HepG2 (cell line): ENCODE measurements around the gene AURKA. TPM values are rescaled to one million over a fixed set of nuclear protein-coding genes. Genes with fewer than 3 reads are reported as not detected.

Experiments used
- AKAP8 ChIP-seq: sonication (generic); formaldehyde crosslinking; IDR thresholded peaks from 2 replicates; pipeline ENCODE4 v1.5.1; 2020; ENCODE audit warnings: mild to moderate bottlenecking, missing genetic modification reagents
- ATF2 ChIP-seq: sonication (generic); formaldehyde crosslinking; IDR thresholded peaks from 2 replicates; pipeline ENCODE4 v1.4.0; 2020; ENCODE audit warnings: missing genetic modification reagents
- CEBPB ChIP-seq: IDR thresholded peaks from 2 replicates; pipeline ENCODE4 v1.6.1; 2011; ENCODE audit warnings: low read depth, low read length, improper control_type of control experiment, borderline replicate concordance
- EHMT2 ChIP-seq: fragments of 200-600 bp; sonication (generic); IDR thresholded peaks from 2 replicates; pipeline ENCODE4 v1.7.0; 2017; ENCODE audit warnings: antibody characterized with exemption, low read depth, low read length, borderline replicate concordance
- ETS1 ChIP-seq: sonication (generic); formaldehyde crosslinking; IDR thresholded peaks from 2 replicates; pipeline ENCODE4 v1.4.0; 2020; ENCODE audit warnings: missing genetic modification reagents
- ETV5 ChIP-seq: IDR thresholded peaks from 2 replicates; pipeline ENCODE4 v1.6.1; 2018; ENCODE audit warnings: missing biosample characterization, missing genetic modification reagents, inconsistent platforms, borderline replicate concordance
- LCORL ChIP-seq, 2 experiments: fragments of 450-650 bp in 1 of 2; sonication (generic) in 1 of 2; formaldehyde crosslinking in 1 of 2; IDR thresholded peaks; 2 replicates each; pipeline versions ENCODE4 v1.5.0 to v1.6.1; 2017 to 2020; ENCODE audit warnings: antibody characterized with exemption in 1 of 2, missing genetic modification reagents in 1 of 2
- MATR3 ChIP-seq: sonication (generic); formaldehyde crosslinking; IDR thresholded peaks from 2 replicates; pipeline ENCODE4 v1.4.0; 2020; ENCODE audit warnings: missing genetic modification reagents
- MEF2D ChIP-seq: sonication (generic); formaldehyde crosslinking; IDR thresholded peaks from 2 replicates; pipeline ENCODE4 v1.5.1; 2020; ENCODE audit warnings: mild to moderate bottlenecking, missing genetic modification reagents
- NAIF1 ChIP-seq: sonication (generic); formaldehyde crosslinking; IDR thresholded peaks from 2 replicates; pipeline ENCODE4 v1.5.0; 2020; ENCODE audit warnings: mild to moderate bottlenecking, missing genetic modification reagents, borderline replicate concordance
- NCOA1 ChIP-seq: sonication (generic); formaldehyde crosslinking; IDR thresholded peaks from 2 replicates; pipeline ENCODE4 v1.9.0; 2021; ENCODE audit warnings: missing genetic modification reagents
- NFKB2 ChIP-seq: sonication (generic); formaldehyde crosslinking; IDR thresholded peaks from 2 replicates; pipeline ENCODE4 v1.4.0; 2020; ENCODE audit warnings: missing genetic modification reagents, borderline replicate concordance
- PRPF4 ChIP-seq: fragments of 200-400 bp; formaldehyde crosslinking; IDR thresholded peaks from 2 replicates; pipeline ENCODE4 v1.6.1; 2016; ENCODE audit warnings: low read length, low read depth; ENCODE audit not compliant: poor library complexity, severe bottlenecking
- SIN3B ChIP-seq: fragments of 150-350 bp; IDR thresholded peaks from 2 replicates; pipeline ENCODE4 v1.6.1; 2014; ENCODE audit warnings: low read length
- SRSF9 ChIP-seq: fragments of 200-400 bp; formaldehyde crosslinking; IDR thresholded peaks from 2 replicates; pipeline ENCODE4 v1.6.1; 2018; ENCODE audit warnings: borderline replicate concordance, mild to moderate bottlenecking, low read depth, low read length; ENCODE audit not compliant: insufficient read depth, poor library complexity, severe bottlenecking
- ZNF619 ChIP-seq: sonication (generic); formaldehyde crosslinking; IDR thresholded peaks from 2 replicates; pipeline ENCODE4 v1.4.0; 2020; ENCODE audit warnings: mild to moderate bottlenecking, missing genetic modification reagents
- ZSCAN25 ChIP-seq: sonication (generic); formaldehyde crosslinking; IDR thresholded peaks from 2 replicates; pipeline ENCODE4 v1.8.0; 2022; ENCODE audit warnings: mild to moderate bottlenecking, missing genetic modification reagents
- polyA plus RNA-seq, 8 experiments: library from polyadenylated mRNA; depleted of rRNA in 3 of 8; stranded (reverse) in 7 of 8; unstranded in 1 of 8; fragments of >200 nt; fragmentation: Illumina TruSeq in 4 of 8; extraction: Trizol in 4 of 8; gene quantifications; 2 replicates each; pipeline versions ENCODE4 v1.2.1 to v1.2.3, GENCODE V29; 2011 to 2016; ENCODE audit warnings: low read depth in 4 of 8, missing spikeins in 1 of 8, mixed read lengths in 1 of 8; ENCODE audit not compliant: insufficient read depth in 1 of 8
- total RNA-seq, 5 experiments: library from RNA; depleted of rRNA; stranded (reverse); fragments of >200 nt; fragmentation: Illumina TruSeq; extraction: Trizol; gene quantifications; 2 replicates each; pipeline ENCODE4 v1.2.3, GENCODE V29; 2016; ENCODE audit warnings: low read depth in 1 of 5
- TF ChIP-seq, protein P1 (sequence below): sonication (generic); formaldehyde crosslinking; IDR thresholded peaks from 2 replicates; pipeline ENCODE4 v1.5.0; 2020; ENCODE audit warnings: missing genetic modification reagents, mild to moderate bottlenecking, borderline replicate concordance
- TF ChIP-seq, protein P2 (sequence below): sonication (generic); formaldehyde crosslinking; IDR thresholded peaks from 2 replicates; pipeline ENCODE4 v1.4.0; 2020; ENCODE audit warnings: missing genetic modification reagents
- TF ChIP-seq, protein P3 (sequence below): sonication (generic); formaldehyde crosslinking; conservative IDR thresholded peaks from 2 replicates; pipeline ENCODE4 v1.4.0; 2020; ENCODE audit warnings: missing genetic modification reagents

Gene AURKA
- total and polyA plus RNA-seq, 2 of the 13 experiments (the other 11 are each of a cell fraction or from before 2014, with no cell fraction given), result 96.4 to 224 TPM

DNA sequence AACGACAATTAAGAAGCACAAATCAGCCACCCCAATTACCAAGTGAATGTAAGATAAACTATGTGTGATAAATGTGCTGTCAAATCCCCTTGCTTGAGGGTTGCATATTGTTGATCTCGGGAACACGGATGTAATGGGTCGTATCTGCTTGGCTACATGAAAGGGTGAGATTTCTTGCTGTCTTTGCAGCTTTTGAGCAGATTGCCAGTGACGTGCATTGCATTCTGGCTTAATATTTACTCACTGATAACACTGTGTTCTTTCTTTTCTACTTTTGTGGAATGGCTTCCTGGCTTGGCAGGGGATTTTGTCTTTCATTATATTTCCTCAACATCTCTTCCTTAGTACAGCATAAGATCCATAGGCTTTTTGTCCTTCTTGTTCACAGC, 43.7 kb downstream of the AURKA start (continued):
- TF ChIP-seq, protein P1, sequence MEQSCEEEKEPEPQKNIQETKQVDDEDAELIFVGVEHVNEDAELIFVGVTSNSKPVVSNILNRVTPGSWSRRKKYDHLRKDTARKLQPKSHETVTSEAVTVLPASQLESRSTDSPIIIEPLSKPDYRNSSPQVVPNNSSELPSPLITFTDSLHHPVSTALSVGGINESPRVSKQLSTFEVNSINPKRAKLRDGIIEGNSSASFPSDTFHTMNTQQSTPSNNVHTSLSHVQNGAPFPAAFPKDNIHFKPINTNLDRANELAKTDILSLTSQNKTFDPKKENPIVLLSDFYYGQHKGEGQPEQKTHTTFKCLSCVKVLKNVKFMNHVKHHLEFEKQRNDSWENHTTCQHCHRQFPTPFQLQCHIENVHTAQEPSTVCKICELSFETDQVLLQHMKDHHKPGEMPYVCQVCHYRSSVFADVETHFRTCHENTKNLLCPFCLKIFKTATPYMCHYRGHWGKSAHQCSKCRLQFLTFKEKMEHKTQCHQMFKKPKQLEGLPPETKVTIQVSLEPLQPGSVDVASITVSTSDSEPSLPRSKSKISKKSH (CRISPR knock-in tag), result no peak
- TF ChIP-seq NCOA1, result no peak
- no peak for TF ChIP-seq ETS1 (CRISPR knock-in tag)
- no peak for TF ChIP-seq ZSCAN25 (CRISPR knock-in tag)
- no peak for TF ChIP-seq PRPF4
- no peak for TF ChIP-seq SRSF9
- TF ChIP-seq MEF2D (CRISPR knock-in tag), result no peak
- no peak for TF ChIP-seq AKAP8 (CRISPR knock-in tag)
- no peak for TF ChIP-seq ZNF619
- TF ChIP-seq ETV5 (CRISPR knock-in tag), result peak; percentile 31; the same call in 1 of the 2 replicates
- no peak for TF ChIP-seq LCORL (IDR thresholded peaks at IDR 0.05)
- no peak for TF ChIP-seq LCORL (CRISPR knock-in tag; IDR thresholded peaks at IDR 0.05)
- TF ChIP-seq ATF2 (CRISPR knock-in tag), result no peak
- TF ChIP-seq, protein P2, sequence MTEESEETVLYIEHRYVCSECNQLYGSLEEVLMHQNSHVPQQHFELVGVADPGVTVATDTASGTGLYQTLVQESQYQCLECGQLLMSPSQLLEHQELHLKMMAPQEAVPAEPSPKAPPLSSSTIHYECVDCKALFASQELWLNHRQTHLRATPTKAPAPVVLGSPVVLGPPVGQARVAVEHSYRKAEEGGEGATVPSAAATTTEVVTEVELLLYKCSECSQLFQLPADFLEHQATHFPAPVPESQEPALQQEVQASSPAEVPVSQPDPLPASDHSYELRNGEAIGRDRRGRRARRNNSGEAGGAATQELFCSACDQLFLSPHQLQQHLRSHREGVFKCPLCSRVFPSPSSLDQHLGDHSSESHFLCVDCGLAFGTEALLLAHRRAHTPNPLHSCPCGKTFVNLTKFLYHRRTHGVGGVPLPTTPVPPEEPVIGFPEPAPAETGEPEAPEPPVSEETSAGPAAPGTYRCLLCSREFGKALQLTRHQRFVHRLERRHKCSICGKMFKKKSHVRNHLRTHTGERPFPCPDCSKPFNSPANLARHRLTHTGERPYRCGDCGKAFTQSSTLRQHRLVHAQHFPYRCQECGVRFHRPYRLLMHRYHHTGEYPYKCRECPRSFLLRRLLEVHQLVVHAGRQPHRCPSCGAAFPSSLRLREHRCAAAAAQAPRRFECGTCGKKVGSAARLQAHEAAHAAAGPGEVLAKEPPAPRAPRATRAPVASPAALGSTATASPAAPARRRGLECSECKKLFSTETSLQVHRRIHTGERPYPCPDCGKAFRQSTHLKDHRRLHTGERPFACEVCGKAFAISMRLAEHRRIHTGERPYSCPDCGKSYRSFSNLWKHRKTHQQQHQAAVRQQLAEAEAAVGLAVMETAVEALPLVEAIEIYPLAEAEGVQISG (CRISPR knock-in tag), result no peak
- TF ChIP-seq CEBPB, result no peak
- TF ChIP-seq, protein P3, sequence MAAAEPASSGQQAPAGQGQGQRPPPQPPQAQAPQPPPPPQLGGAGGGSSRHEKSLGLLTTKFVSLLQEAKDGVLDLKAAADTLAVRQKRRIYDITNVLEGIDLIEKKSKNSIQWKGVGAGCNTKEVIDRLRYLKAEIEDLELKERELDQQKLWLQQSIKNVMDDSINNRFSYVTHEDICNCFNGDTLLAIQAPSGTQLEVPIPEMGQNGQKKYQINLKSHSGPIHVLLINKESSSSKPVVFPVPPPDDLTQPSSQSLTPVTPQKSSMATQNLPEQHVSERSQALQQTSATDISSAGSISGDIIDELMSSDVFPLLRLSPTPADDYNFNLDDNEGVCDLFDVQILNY (CRISPR knock-in tag), result no peak
- TF ChIP-seq SIN3B, result no peak
- no peak for TF ChIP-seq NAIF1 (CRISPR knock-in tag)
- no peak for TF ChIP-seq MATR3 (CRISPR knock-in tag)
- TF ChIP-seq EHMT2, result no peak
- TF ChIP-seq NFKB2 (CRISPR knock-in tag), result no peak
